HG03175 (cell line): ENCODE results near the gene DMPK.
"Not testable (repeated sequence)": the region's sequence is repeated elsewhere in the genome, so short reads cannot be mapped to it uniquely, and the experiment has no call there.

Source experiments
- ATAC-seq: cut with Tn5 transposase; IDR thresholded peaks from one replicate; pipeline ENCODE4 v1.9.1; 2021; ENCODE audit warnings: mild to moderate bottlenecking, moderate library complexity; ENCODE audit not compliant: unreplicated experiment

The DMPK gene

GRCh38 chr19:45815481-45816216 lies 33.4 kb upstream of the DMPK start:
- no peak for ATAC-seq

- ATAC-seq: no peak
Measured at GRCh38 chr19:45814851-45815480, 32.7 kb upstream of the DMPK start, which contains the start of gene RSPH6A. Gene RSPH6A (minus strand): TSS chr19:45815308. CDS start chr19:45815176, 132 bp downstream.

GRCh38 chr19:45814166-45814780 lies 32.0 kb upstream of the DMPK start:
- no peak for ATAC-seq

- ATAC-seq: no peak
Measured at GRCh38 chr19:45812297-45812696, 30.0 kb upstream of the DMPK start.

DNA sequence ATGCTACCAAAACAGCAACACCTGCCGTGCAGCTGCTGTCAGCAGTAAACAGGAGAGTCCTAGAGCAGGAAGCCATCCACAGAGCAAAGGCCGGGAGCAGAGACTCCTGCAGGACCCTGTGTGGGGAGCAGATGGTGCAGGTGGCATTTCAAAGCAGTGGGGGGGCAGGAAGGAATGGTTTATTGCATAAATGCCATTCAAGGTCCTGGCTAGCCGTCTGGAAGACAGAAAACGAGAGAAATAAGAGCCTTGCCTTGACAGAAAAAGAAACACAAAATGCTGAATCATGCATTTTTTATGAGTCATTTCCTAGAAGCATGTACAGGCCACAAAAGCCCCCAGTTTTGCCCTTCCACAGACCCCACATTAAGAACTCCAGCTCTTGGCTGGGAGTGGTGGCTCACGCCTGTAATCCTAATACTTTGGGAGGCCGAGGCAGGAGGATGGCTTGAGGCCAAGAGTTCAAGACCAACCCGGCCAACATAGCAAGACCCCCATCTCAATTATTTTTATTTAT lies 27.4 kb upstream of the DMPK start:
- no peak for ATAC-seq

GRCh38 chr19:45805719-45806118 lies 23.4 kb upstream of the DMPK start:
- no peak for ATAC-seq

GRCh38 chr19:45804959-45805230 lies 22.6 kb upstream of the DMPK start:
- ATAC-seq: no peak

- no peak for ATAC-seq
Measured at GRCh38 chr19:45804140-45804958, 22.1 kb upstream of the DMPK start.

- no peak for ATAC-seq
Measured at GRCh38 chr19:45801603-45802175, 19.4 kb upstream of the DMPK start.

DNA sequence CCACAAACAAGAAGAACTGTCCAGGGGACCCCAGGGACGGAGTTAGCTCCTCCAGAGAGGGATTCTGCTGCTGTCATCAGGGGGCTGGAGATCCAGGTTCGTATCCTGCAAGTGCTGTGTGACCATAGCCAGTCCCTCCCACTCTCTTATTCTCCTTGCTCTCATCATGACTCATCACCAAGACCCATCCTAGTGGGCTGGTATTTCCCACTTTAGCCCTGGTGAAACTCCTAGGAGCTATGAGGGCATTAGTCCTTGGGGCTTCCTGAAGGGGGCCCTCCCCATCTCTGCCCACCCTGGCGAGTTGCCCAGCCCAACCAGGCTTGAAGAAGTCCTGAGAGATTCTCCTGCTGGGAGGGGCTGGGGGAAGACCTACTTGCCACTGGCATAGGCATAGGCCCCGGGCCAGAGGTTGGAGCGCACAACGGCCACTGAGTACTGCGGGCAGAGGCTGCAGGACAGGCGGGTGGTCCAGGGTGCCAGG lies 17.8 kb upstream of the DMPK start:
- no peak for ATAC-seq

DNA sequence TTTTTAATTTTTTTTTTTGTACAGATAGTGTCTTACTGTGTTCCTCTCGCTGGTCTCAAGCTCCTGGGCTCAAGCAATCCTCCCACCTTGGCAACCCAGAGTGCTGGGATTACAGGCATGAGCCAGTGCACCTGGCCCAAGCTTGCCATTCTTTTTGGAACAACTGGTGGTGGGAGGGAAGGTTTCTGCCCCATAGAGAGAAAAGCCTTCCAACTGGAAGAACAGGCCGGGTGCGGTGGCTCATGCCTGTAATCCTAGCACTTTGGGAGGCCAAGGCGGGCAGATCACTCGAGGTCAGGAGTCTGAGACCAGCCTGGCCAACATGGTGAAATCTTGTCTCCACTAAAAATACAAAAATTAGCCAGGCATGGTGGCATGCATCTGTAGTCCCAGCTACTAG lies 17.3 kb upstream of the DMPK start:
- not testable (repeated sequence) for ATAC-seq

GRCh38 chr19:45798995-45799517 lies 16.8 kb upstream of the DMPK start:
- no peak for ATAC-seq

GRCh38 chr19:45794627-45795026 lies 12.3 kb upstream of the DMPK start:
- ATAC-seq: no peak

GRCh38 chr19:45793876-45794275 lies 11.6 kb upstream of the DMPK start:
- ATAC-seq: no peak

DNA sequence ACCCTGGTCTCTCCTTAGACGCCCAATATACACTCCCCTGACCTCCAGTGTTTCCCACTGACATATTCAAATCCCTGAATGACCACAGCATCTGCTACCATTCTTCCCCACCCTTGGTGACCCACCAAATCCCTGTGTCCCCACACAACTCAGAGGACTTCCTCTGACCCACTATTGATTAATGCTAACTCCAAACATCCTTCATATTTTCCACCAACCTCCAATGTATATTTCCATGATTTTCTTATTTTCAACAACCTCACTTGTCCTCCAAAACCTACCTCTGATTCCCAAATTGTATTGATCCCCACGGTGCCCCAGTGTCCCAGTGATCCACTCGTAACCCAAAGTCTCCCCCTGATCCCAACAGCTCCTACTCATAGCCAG lies 10.9 kb upstream of the DMPK start:
- no peak for ATAC-seq

GRCh38 chr19:45792470-45793177 lies 10.3 kb upstream of the DMPK start, which contains the start of gene DMWD:
Gene DMWD (minus strand): TSS chr19:45792845. CDS start chr19:45792756, 89 bp downstream.
- ATAC-seq: peak; percentile 89

DNA sequence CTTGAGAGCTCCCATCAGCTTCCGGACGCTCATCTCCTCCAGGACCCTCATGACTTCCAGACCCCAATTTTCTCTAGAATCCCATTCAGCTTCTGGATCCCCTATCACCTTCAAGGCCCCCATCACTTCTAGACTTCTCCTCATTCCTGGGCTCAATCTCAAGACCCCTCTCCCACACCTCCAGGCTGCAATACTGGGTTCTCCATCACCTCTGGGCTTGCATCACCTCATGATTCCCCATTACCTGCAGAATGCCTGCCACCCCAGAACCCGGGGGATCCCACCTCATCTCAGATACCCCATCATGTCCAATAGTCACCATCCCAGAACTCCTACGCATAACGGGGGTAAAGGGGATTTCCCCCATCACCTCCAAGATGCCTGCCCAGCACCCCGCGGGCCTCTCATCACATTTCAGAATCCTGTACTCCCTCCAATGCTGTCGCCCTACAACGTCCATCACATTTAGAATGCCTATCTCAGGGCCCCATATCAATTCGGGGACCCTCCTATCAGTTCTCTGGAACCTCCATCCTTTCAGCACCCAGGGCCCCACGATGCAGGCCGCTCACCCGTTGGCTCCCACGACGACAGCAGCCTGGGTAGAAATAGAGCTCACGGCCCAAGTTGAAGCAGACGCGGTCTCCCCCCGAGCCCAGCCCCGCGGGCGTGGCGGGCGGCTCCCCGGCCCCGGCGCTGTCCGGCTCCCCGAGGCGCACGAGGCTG lies 9.6 kb upstream of the DMPK start:
- peak; percentile 18 for ATAC-seq

DNA sequence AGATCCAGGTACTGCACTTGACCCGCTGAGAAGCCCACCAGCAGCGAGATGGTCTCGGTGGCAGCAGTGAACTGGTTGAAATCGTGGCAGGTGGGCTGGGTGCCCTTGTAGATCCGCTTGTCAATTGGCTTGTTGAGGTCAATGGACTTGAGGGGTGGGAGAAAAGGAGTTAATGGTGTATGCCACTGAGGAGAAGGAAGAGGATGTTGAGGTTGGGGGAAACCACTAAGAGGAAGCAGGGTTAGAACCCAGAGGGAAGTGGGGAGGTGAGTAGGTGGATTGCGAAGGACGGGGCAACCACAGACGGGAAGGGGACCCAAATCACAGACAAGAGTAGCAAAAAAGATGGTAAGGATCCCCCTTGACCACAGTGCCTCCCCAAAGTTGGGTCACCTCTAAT lies 8.7 kb upstream of the DMPK start:
- ATAC-seq: no peak
